Kidney epithelial cell (primary cell): ENCODE results near the gene TMSB4Y. TPM values are rescaled to one million over a fixed set of nuclear protein-coding genes. Genes with fewer than 3 reads are reported as not detected.

ENCODE experiments used
- DNase-seq: peaks from one replicate; pipeline ENCODE4 v3.0.0-alpha.2; 2010; ENCODE audit warnings: low read depth
- H3K27me3 ChIP-seq: 2 replicates; pipeline ENCODE4 v1.6.0; 2011; ENCODE audit warnings: low read length; ENCODE audit not compliant: control insufficient read depth, insufficient read depth
- H3K36me3 ChIP-seq: 2 replicates; pipeline ENCODE4 v1.5.1; 2011; ENCODE audit warnings: low read length; ENCODE audit not compliant: control insufficient read depth, insufficient read depth
- H3K4me3 ChIP-seq: 2 replicates; pipeline ENCODE4 v1.5.1; 2011; ENCODE audit warnings: low read depth, mild to moderate bottlenecking, control low read depth, low read length
- total RNA-seq: library from RNA; depleted of rRNA; stranded (reverse); fragments of >200 nt; gene quantifications from 2 replicates; pipeline ENCODE4 v1.2.3, GENCODE V29; 2015
- TF ChIP-seq, protein P1 (sequence below): IDR thresholded peaks from 2 replicates; pipeline ENCODE4 v1.5.1; 2011; ENCODE audit warnings: mild to moderate bottlenecking, moderate library complexity, low read length, control low read depth, inconsistent platforms; ENCODE audit not compliant: insufficient read depth, poor library complexity, severe bottlenecking

Gene TMSB4Y
- total RNA-seq, 1 donor from 2014 or later: 1.8 TPM

DNA sequence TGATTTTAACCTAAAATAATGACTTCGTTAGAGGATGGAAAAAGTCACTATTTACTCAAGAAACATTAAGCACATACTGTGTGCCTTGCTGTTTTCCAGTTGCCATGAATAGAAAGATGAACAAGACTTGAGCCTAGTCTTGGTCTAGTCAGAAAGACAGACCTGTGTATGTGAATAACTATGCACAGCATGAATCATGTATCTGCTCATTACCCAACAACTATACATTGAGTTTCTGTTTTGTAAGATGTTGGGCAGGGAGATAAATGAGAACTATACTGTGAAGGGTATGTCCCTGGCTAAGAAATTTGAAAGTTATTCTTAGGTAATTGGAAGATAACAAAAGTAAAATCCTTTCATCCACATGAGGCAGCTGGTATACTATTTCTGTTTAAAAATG is 4.3 kb downstream of the TMSB4Y start:
- no peak for DNase-seq
- TF ChIP-seq, protein P1, sequence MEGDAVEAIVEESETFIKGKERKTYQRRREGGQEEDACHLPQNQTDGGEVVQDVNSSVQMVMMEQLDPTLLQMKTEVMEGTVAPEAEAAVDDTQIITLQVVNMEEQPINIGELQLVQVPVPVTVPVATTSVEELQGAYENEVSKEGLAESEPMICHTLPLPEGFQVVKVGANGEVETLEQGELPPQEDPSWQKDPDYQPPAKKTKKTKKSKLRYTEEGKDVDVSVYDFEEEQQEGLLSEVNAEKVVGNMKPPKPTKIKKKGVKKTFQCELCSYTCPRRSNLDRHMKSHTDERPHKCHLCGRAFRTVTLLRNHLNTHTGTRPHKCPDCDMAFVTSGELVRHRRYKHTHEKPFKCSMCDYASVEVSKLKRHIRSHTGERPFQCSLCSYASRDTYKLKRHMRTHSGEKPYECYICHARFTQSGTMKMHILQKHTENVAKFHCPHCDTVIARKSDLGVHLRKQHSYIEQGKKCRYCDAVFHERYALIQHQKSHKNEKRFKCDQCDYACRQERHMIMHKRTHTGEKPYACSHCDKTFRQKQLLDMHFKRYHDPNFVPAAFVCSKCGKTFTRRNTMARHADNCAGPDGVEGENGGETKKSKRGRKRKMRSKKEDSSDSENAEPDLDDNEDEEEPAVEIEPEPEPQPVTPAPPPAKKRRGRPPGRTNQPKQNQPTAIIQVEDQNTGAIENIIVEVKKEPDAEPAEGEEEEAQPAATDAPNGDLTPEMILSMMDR: no peak
- Histone ChIP-seq H3K27me3 (no peaks in the 10 kb centered on the region), H3K36me3 (no peaks in the 10 kb centered on the region), H3K4me3 (no peak overlapping the region)

DNA sequence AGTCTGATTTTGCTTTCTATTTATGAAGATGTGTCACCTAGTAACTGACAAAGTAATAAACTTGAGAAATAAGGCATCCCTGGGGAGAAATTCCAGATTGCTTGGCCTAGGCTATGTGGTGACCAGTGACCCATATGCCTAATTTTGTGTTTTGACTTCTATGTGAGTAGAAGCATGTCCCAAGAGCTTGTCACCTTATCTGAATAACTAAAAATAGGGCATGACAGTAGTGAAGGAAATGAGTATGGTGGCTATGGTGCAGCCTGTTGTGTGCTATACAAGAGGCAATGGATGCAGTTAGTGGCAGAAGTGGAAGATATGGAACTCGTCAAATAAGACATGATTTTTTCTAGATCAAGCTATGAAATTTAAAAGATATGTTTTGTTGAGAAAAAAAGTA is 15.3 kb downstream of the TMSB4Y start:
- no peaks in the 10 kb centered on the region for H3K27me3 ChIP-seq
- H3K36me3 ChIP-seq: no peaks in the 10 kb centered on the region
- no peak overlapping the region for H3K4me3 ChIP-seq
- TF ChIP-seq, protein P1: no peak
- no peak for DNase-seq

DNA sequence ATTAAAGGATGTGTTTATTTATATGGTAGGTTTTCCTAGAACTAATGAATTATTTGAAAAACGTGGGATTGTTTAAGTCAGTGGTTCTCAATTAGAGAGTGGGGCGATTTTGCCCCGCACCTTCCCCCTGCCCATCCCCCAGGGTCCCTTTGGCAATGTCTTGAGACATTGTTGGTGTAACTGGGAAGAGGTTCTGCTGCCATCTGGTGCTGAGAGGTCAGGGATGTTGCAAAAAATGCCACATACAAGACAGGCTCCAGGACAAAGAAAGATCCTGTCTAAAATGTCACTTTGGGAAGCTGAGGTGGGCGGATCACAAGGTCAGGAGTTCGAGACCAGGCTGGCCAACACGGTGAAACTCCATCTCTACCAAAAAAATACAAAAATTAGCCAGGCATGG is 25.8 kb downstream of the TMSB4Y start:
- no peaks in the 10 kb centered on the region for H3K27me3 ChIP-seq
- H3K4me3 ChIP-seq: no peak overlapping the region
- DNase-seq: no peak
- no peaks in the 10 kb centered on the region for H3K36me3 ChIP-seq
- TF ChIP-seq, protein P1: no peak

DNA sequence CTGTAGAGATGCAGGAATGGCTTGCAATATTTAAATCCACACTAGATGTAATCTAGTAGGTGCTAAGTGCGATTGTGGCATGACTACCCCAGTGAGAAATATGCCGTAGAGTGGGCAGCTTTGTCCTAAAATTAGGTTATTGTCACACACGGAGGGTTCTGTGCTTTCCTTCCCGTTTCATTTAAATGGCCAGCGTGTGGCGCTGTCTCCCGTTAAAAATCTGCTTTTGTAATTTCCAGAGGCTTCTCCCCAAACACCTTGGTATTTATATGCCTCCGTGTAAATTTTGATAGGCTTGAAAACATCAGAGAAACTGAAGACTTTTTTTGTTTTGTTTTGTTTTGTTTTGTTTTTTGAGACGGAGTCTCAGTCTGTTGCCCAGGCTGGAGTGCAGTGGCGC is 34.9 kb downstream of the TMSB4Y start:
- Histone ChIP-seq H3K27me3 (no peaks in the 10 kb centered on the region), H3K36me3 (no peaks in the 10 kb centered on the region), H3K4me3 (no peak overlapping the region)
- TF ChIP-seq, protein P1: no peak
- no peak for DNase-seq

DNA sequence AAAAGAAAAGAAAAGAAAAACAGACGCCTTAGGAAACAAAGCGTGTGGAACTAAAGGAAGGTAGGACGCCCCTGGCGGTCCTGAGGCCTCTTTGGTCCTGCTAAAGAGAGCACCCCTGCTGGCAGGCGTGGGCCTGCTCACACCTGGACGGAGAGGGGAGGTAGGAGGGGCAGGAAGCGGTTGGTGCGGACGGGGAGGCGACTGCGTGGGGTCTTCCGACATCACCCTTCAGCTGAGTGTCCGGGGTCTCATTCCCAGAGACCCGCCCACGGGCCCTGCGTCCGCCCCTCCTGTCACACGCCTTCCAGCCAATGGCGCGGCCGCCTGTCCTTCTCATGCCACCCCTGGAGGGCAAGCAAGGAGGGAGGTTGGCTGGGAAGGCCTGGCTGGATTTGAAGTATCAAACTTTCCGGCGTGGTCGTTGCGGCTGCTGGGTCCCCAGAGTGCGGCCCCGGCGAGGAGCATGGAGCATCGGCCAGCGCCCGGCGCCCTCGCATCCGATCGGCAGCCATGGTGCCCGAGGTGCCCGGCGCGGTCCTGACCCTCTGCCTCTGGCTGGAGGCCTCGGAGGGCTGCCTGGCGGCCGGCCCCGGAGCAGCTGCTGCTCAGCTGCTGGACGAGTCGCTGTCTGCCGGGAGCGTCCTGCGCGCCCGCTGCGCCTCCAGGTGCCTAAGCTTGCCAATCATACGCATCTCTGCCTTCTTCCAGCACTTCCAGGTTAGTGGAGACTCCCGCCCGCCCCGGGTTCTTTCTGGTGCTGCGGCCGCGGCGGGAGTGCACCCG is 47.8 kb downstream of the TMSB4Y start:
- no peaks in the 10 kb centered on the region for H3K27me3 ChIP-seq
- TF ChIP-seq, protein P1: no peak
- H3K36me3 ChIP-seq: no peaks in the 10 kb centered on the region
- DNase-seq: no peak
- no peak overlapping the region for H3K4me3 ChIP-seq

DNA sequence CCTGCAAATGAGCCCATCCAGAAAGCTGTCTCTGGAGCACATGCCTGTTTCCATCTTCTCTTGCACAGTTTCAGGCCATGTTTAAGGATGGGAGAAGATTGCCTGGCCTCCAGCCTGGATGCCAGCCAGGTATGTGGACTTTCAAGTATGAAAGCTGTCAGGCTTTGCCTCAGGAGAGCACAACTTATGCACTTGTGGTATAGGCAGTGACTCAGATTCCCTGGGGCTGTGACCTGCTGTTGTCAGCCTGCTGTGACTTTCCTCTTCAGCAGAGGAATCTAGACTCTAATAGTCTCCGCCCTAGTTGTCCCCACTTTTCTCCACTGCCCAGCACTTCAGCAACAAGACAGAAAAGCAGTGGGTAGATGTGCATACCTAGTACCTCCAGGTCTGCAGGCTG is 51.0 kb downstream of the TMSB4Y start:
- Histone ChIP-seq H3K4me3 (no peak overlapping the region), H3K27me3 (no peaks in the 10 kb centered on the region), H3K36me3 (no peaks in the 10 kb centered on the region)
- no peak for DNase-seq
- TF ChIP-seq, protein P1: no peak
